HG03442 (cell line): ENCODE results near the gene FBRSL1.
"Not testable (repeated sequence)": the region's sequence is repeated elsewhere in the genome, so short reads cannot be mapped to it uniquely, and the experiment has no call there.

Experiments
- ATAC-seq: cut with Tn5 transposase; IDR thresholded peaks from one replicate; pipeline ENCODE4 v1.9.1; 2021; ENCODE audit warnings: mild to moderate bottlenecking, moderate library complexity; ENCODE audit not compliant: unreplicated experiment

The FBRSL1 gene

GRCh38 chr12:132469423-132469822 is 20.5 kb upstream of the FBRSL1 start:
- ATAC-seq = no peak

- no peak for ATAC-seq
These were observed 19.6 kb upstream of the FBRSL1 start for GRCh38 chr12:132470397-132470796.

GRCh38 chr12:132471011-132471857 is 18.7 kb upstream of the FBRSL1 start:
- ATAC-seq = no peak

GRCh38 chr12:132471858-132472255 is 18.1 kb upstream of the FBRSL1 start:
- no peak for ATAC-seq

- no peak for ATAC-seq
These were observed 17.6 kb upstream of the FBRSL1 start for GRCh38 chr12:132472386-132472785.

- ATAC-seq = no peak
These were observed 15.7 kb upstream of the FBRSL1 start for GRCh38 chr12:132474237-132474741.

- ATAC-seq = not testable (repeated sequence)
These were observed 15.1 kb upstream of the FBRSL1 start for GRCh38 chr12:132474799-132475303.

GRCh38 chr12:132475304-132476037 is 14.5 kb upstream of the FBRSL1 start:
- ATAC-seq = no peak

GRCh38 chr12:132476038-132476414 is 13.9 kb upstream of the FBRSL1 start:
- no peak for ATAC-seq

GRCh38 chr12:132476421-132476820 is 13.5 kb upstream of the FBRSL1 start:
- ATAC-seq = no peak

- ATAC-seq = no peak
These were observed 12.8 kb upstream of the FBRSL1 start for GRCh38 chr12:132477017-132477702.

- ATAC-seq = no peak
These were observed 12.1 kb upstream of the FBRSL1 start for GRCh38 chr12:132477703-132478432.

- ATAC-seq = no peak
These were observed 11.5 kb upstream of the FBRSL1 start for GRCh38 chr12:132478433-132478803.

GRCh38 chr12:132478845-132479244 is 11.1 kb upstream of the FBRSL1 start:
- ATAC-seq = no peak

GRCh38 chr12:132479291-132479690 is 10.7 kb upstream of the FBRSL1 start:
- ATAC-seq = no peak

GRCh38 chr12:132479938-132480622 is 9.9 kb upstream of the FBRSL1 start:
- ATAC-seq = no peak

- no peak for ATAC-seq
These were observed 9.3 kb upstream of the FBRSL1 start for GRCh38 chr12:132480623-132481132.

- ATAC-seq = no peak
These were observed 8.6 kb upstream of the FBRSL1 start for GRCh38 chr12:132481345-132481744.

GRCh38 chr12:132481771-132482745 is 7.9 kb upstream of the FBRSL1 start:
- ATAC-seq = no peak
